NT2/D1 (cell line): ENCODE data around the gene COL23A1.

Experiments used
- DNase-seq: peaks from one replicate; pipeline ENCODE4 v3.0.0-alpha.2; 2011; ENCODE audit warnings: low read depth, low spot score
- H3K27me3 ChIP-seq: 2 replicates; pipeline ENCODE4 v1.6.0; 2011; ENCODE audit warnings: mild to moderate bottlenecking; ENCODE audit not compliant: insufficient read length, insufficient read depth
- H3K36me3 ChIP-seq: 2 replicates; pipeline ENCODE4 v1.6.1; 2011; ENCODE audit warnings: mild to moderate bottlenecking, low read length, mixed read lengths; ENCODE audit not compliant: insufficient read depth, insufficient read length
- H3K4me1 ChIP-seq: 2 replicates; pipeline ENCODE4 v1.5.1; 2011; ENCODE audit not compliant: insufficient read depth, insufficient read length
- H3K4me3 ChIP-seq: 2 replicates; pipeline ENCODE4 v1.5.1; 2011; ENCODE audit warnings: low read depth; ENCODE audit not compliant: insufficient read length
- H3K9ac ChIP-seq: 2 replicates; pipeline ENCODE4 v1.6.0; 2011; ENCODE audit warnings: low read depth; ENCODE audit not compliant: insufficient read length
- H3K9me3 ChIP-seq: 2 replicates; pipeline ENCODE4 v1.5.1; 2011; ENCODE audit warnings: mild to moderate bottlenecking, low read length; ENCODE audit not compliant: insufficient read depth
- SUZ12 ChIP-seq: IDR thresholded peaks from 2 replicates; pipeline ENCODE4 v1.6.1; 2011; ENCODE audit not compliant: insufficient read length, insufficient read depth; ENCODE audit errors: extremely low read depth
- YY1 ChIP-seq: IDR thresholded peaks from 2 replicates; pipeline ENCODE4 v1.6.1; 2011; ENCODE audit not compliant: insufficient read length, insufficient read depth
- ZNF274 ChIP-seq: IDR thresholded peaks from 2 replicates; pipeline ENCODE4 v1.6.1; 2011; ENCODE audit warnings: mild to moderate bottlenecking, low read depth, low read length

COL23A1 gene

DNA sequence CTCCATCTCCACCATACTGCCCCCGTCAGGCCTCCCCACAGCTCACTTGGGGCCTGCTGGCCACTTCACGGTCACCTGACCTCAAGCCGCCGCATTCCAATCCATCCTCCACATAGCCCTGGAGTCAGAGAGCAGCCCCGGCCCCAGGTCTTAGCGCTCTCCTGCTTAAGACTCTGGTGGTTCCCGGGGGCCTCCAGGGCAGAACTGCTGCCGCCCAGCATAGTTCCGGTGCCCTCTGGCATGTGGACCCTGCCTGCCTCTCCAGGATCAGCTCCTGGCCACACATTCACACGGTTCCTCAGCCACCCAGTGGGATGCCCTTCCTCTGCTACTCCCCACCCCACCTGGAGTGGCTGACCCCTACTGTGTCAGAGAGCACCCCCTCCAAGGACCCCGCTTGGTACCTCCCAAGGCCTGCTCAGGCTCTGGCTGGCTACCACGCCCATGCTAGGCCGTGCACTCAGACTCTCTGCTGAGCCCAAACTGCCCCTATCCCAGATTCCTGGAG lies 366.3 kb downstream of the COL23A1 start:
- DNase-seq = no peak
- Histone ChIP-seq H3K9me3 (no peaks in the 10 kb centered on the region), H3K36me3 (peaks cover 76% of the 10 kb centered on the region), H3K27me3 (no peaks in the 10 kb centered on the region), H3K4me3 (no peak overlapping the region), H3K4me1 (peaks cover 6% of the 10 kb centered on the region), H3K9ac (no peak overlapping the region)
- TF ChIP-seq SUZ12 (no peak), YY1 (no peak), ZNF274 (no peak)

DNA sequence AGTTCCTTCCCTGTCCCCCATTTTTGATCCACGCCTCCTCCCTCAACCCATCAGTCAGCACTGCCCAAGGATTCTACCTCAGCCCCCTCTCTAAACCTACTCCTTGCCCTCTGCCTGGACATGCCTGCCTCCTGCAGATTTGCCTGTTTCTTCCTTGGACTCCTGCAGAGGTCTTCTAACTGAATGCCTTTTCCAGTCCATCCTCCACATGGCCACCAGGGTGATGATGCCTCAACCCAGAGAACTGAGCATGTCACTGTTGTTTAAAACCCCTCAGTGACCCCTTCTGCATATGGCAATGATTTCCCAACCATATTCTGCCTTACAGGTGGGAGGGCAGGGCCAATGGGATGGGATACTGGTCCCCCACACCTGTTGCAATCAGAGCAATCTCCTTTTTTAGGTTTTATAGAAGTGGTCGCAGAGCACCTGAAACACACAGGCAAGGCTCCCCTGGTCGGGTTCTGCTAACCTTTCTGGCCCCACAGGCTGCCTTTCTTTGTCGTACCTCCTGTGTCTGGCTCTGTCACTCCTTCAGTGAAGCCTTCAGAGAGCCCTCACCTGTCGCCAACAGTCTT lies 366.9 kb downstream of the COL23A1 start:
- H3K9me3 ChIP-seq = no peaks in the 10 kb centered on the region
- peaks cover 6% of the 10 kb centered on the region for H3K4me1 ChIP-seq
- no peak for DNase-seq
- H3K9ac ChIP-seq = no peak overlapping the region
- no peak overlapping the region for H3K4me3 ChIP-seq
- no peaks in the 10 kb centered on the region for H3K27me3 ChIP-seq
- H3K36me3 ChIP-seq = peaks cover 73% of the 10 kb centered on the region
- TF ChIP-seq ZNF274 (no peak), SUZ12 (no peak), YY1 (no peak)

DNA sequence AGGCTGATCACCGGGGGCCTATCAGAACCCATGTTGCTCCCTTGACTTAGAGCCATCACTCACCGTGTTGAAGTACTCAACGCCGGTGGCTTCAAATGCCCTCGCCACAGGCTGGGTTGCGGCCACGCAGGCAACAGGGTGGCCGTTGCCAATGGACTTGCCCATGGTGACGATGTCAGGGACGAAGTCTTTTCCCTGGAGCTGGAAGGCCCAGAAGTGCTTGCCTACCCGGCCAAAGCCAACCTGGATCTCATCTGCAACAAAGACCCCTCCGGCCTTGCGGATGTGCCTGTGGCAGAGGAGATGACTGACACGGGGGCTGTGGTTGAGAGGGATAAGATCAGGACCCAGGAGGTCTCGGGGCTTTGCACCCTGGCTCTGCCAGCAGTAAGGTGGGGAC lies 367.9 kb downstream of the COL23A1 start:
- Histone ChIP-seq H3K27me3 (no peaks in the 10 kb centered on the region), H3K4me1 (peaks cover 6% of the 10 kb centered on the region), H3K4me3 (no peak overlapping the region), H3K9me3 (no peaks in the 10 kb centered on the region), H3K36me3 (peaks cover 66% of the 10 kb centered on the region), H3K9ac (no peak overlapping the region)
- no peak for TF ChIP-seq SUZ12
- TF ChIP-seq YY1 = no peak
- no peak for TF ChIP-seq ZNF274
- no peak for DNase-seq

DNA sequence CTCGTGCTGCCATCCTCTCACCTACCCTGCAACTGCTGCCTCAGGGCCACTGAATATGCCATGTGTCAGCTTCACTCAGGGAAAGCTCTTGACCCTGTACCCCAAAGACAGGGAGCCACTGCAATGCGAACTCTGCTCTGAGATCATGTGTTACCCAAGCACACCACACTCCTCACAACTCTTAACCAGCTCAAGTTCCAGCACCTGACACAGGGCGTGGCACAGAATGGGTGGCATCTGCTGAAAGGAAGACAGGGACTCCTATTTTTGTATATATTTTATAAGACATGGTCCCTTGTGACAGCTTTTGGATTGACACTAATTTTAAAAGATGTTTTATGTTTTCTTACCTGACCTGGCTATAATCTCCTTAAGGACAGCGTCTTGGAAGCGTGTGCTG lies 368.3 kb downstream of the COL23A1 start:
- H3K9ac ChIP-seq = no peak overlapping the region
- DNase-seq = no peak
- H3K4me1 ChIP-seq = peaks cover 6% of the 10 kb centered on the region
- H3K4me3 ChIP-seq = no peak overlapping the region
- TF ChIP-seq ZNF274 = no peak
- TF ChIP-seq YY1 = no peak
- no peak for TF ChIP-seq SUZ12
- H3K36me3 ChIP-seq = peaks cover 63% of the 10 kb centered on the region
- H3K9me3 ChIP-seq = no peaks in the 10 kb centered on the region
- H3K27me3 ChIP-seq = no peaks in the 10 kb centered on the region

DNA sequence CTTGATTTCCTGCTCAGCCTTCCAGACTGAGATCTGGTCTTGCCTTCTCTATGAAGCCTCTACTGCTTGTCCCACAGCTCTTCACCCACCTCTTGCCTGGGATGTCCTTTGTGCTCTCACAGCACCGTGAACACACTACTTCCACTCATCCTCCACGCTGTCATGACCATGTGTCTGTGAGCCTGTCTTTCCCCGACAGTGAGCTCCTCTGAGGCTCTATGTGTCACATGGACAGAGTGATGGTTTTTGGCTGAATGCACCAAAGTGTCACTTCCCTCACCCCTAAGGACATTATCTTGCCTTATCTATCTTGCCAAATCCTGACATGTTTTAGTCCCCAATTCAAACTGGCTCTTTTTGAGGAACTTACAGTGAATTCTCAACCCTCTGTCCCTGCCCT lies 368.9 kb downstream of the COL23A1 start:
- H3K9ac ChIP-seq = no peak overlapping the region
- H3K4me1 ChIP-seq = peaks cover 6% of the 10 kb centered on the region
- no peak overlapping the region for H3K4me3 ChIP-seq
- DNase-seq = no peak
- peaks cover 63% of the 10 kb centered on the region for H3K36me3 ChIP-seq
- no peaks in the 10 kb centered on the region for H3K9me3 ChIP-seq
- no peaks in the 10 kb centered on the region for H3K27me3 ChIP-seq
- TF ChIP-seq YY1 (no peak), SUZ12 (no peak), ZNF274 (no peak)

DNA sequence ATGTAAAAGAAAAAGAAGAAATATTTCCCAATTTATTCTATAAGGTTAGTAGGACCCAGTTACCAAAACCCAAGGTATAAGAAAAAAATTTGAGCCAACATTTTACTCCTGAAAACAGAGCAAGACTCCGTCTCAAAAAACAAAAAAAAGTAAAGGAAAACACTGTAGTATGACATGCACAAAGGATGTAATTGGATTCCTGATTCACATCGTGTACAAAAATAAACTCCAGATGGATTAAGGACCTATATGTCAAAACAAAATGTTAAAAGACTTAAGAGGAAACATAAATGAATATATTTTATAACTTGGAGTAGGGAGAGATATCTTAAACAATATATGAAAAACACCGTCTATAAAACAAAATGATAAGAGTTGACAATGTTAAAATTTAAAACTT lies 371.4 kb downstream of the COL23A1 start:
- H3K36me3 ChIP-seq = peaks cover 63% of the 10 kb centered on the region
- H3K9me3 ChIP-seq = no peaks in the 10 kb centered on the region
- no peaks in the 10 kb centered on the region for H3K4me1 ChIP-seq
- H3K9ac ChIP-seq = no peak overlapping the region
- DNase-seq = no peak
- H3K27me3 ChIP-seq = no peaks in the 10 kb centered on the region
- H3K4me3 ChIP-seq = no peak overlapping the region
- TF ChIP-seq SUZ12 = no peak
- TF ChIP-seq ZNF274 = no peak
- TF ChIP-seq YY1 = no peak

DNA sequence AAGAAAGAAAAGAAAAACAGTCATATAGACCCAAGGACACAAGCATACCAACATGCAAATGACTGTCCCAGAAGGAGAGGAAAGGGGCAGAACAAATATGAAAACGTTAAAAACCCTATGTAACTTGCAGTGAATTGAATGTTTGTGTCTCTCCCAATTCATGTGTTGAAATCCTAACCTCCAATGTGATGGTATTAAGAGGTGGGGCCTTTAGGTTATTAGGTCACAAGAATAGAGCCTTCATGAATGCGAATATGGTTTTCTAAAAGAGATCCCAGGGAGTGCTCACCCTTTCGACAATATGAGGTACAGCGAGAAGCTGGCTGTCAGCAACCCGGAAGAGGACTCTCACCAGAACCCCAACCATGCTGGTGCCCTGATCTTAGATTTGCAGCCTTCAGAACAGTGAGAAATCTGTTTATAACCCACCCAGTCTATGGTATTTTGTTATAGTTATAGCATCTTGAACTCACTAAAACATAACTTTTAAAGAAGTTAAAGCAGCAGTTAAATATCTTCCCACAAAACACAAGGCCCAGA lies 371.9 kb downstream of the COL23A1 start:
- Histone ChIP-seq H3K4me3 (no peak overlapping the region), H3K27me3 (no peaks in the 10 kb centered on the region), H3K9ac (no peak overlapping the region), H3K4me1 (no peaks in the 10 kb centered on the region), H3K36me3 (peaks cover 60% of the 10 kb centered on the region), H3K9me3 (no peaks in the 10 kb centered on the region)
- no peak for DNase-seq
- TF ChIP-seq YY1 = no peak
- no peak for TF ChIP-seq SUZ12
- TF ChIP-seq ZNF274 = no peak

DNA sequence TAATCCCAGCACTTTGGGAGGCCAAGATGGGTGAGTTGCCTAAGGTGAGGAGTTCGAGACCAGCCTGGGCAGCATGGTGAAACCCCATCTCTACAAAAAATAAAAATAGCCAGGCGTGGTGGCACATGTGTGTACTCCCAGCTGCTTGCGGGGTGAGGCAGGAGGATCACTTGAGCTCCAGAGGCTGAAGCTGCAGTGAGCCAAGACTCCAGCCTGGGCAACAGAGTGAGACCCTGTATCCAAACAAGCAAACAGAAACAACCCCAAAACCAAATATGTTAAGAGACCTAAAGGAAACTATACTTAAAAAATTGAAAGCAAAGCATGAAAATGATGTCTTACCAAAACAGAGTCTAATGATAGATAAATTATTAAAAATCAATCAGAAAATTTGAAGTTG lies 373.4 kb downstream of the COL23A1 start:
- no peaks in the 10 kb centered on the region for H3K27me3 ChIP-seq
- H3K9me3 ChIP-seq = no peaks in the 10 kb centered on the region
- no peaks in the 10 kb centered on the region for H3K4me1 ChIP-seq
- peaks cover 61% of the 10 kb centered on the region for H3K36me3 ChIP-seq
- DNase-seq = no peak
- H3K4me3 ChIP-seq = no peak overlapping the region
- TF ChIP-seq YY1 (no peak), ZNF274 (no peak), SUZ12 (no peak)
- H3K9ac ChIP-seq = no peak overlapping the region
